RWPE2 (cell line): ENCODE data around the gene DSCAML1.

Experiments
- ATAC-seq: fragments of 200-7000 bp; cut with Tn5 transposase; 3 replicates; pipeline ENCODE4 v1.9.1; 2021; ENCODE audit warnings: low read depth
- DNase-seq: peaks from one replicate; pipeline ENCODE4 v3.0.0-alpha.2; 2020; ENCODE audit warnings: low spot score
- H3K27ac ChIP-seq: fragments of 450-650 bp; 2 replicates; pipeline ENCODE4 v1.5.1; 2017; ENCODE audit warnings: mild to moderate bottlenecking; ENCODE audit not compliant: poor library complexity, severe bottlenecking
- H3K27me3 ChIP-seq: fragments of 250-450 bp; sonication (Bioruptor Pico); 2 replicates; pipeline ENCODE4 v1.5.1; 2021; ENCODE audit warnings: mild to moderate bottlenecking, moderate library complexity; ENCODE audit not compliant: insufficient read depth, poor library complexity, severe bottlenecking
- H3K36me3 ChIP-seq: fragments of 250-450 bp; sonication (Bioruptor Pico); 2 replicates; pipeline ENCODE4 v1.5.1; 2020; ENCODE audit warnings: low read depth, mild to moderate bottlenecking, moderate library complexity
- H3K4me1 ChIP-seq: fragments of 250-450 bp; sonication (Bioruptor Pico); 2 replicates; pipeline ENCODE4 v1.5.1; 2021; ENCODE audit warnings: mild to moderate bottlenecking, moderate library complexity; ENCODE audit not compliant: insufficient read depth, poor library complexity, severe bottlenecking
- H3K4me3 ChIP-seq: fragments of 250-450 bp; sonication (Bioruptor Pico); 2 replicates; pipeline ENCODE4 v1.5.1; 2021; ENCODE audit warnings: mild to moderate bottlenecking, moderate library complexity; ENCODE audit not compliant: severe bottlenecking
- H3K9me3 ChIP-seq: fragments of 250-450 bp; sonication (Bioruptor Pico); 2 replicates; pipeline ENCODE4 v1.5.1; 2021; ENCODE audit warnings: mild to moderate bottlenecking, moderate library complexity; ENCODE audit not compliant: severe bottlenecking
- TF ChIP-seq, protein P1 (sequence below): fragments of 450-650 bp; IDR thresholded peaks from one replicate; pipeline ENCODE4 v1.5.1; 2017; ENCODE audit warnings: mild to moderate bottlenecking, moderate library complexity; ENCODE audit not compliant: poor library complexity, severe bottlenecking

DSCAML1 gene

DNA sequence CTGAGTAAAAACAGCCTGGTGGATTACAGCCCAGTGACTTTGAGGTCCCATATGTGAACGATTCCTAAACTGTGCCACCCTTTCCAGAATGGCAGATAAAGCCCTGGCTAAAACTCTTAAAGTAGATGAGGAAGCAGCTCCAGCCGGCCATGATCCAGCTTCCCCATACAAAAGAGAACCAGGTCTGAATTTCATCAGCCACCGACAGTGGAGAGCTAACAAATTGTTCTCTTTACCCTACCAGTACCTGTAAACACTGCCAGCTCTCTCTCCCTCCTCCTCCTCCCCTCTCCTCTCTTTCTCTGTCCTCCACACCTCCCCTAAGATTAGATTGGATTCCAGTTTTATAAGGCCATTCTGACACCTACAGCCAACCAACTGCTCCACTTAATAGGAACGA, 176.9 kb downstream of the DSCAML1 start:
- no peak for DNase-seq
- Histone ChIP-seq H3K4me1 (no peaks in the 10 kb centered on the region), H3K36me3 (no peaks in the 10 kb centered on the region), H3K27ac (no peak overlapping the region), H3K4me3 (no peak overlapping the region), H3K9me3 (no peaks in the 10 kb centered on the region), H3K27me3 (no peaks in the 10 kb centered on the region)
- TF ChIP-seq, protein P1, sequence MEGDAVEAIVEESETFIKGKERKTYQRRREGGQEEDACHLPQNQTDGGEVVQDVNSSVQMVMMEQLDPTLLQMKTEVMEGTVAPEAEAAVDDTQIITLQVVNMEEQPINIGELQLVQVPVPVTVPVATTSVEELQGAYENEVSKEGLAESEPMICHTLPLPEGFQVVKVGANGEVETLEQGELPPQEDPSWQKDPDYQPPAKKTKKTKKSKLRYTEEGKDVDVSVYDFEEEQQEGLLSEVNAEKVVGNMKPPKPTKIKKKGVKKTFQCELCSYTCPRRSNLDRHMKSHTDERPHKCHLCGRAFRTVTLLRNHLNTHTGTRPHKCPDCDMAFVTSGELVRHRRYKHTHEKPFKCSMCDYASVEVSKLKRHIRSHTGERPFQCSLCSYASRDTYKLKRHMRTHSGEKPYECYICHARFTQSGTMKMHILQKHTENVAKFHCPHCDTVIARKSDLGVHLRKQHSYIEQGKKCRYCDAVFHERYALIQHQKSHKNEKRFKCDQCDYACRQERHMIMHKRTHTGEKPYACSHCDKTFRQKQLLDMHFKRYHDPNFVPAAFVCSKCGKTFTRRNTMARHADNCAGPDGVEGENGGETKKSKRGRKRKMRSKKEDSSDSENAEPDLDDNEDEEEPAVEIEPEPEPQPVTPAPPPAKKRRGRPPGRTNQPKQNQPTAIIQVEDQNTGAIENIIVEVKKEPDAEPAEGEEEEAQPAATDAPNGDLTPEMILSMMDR: no peak
- no peak for ATAC-seq

DNA sequence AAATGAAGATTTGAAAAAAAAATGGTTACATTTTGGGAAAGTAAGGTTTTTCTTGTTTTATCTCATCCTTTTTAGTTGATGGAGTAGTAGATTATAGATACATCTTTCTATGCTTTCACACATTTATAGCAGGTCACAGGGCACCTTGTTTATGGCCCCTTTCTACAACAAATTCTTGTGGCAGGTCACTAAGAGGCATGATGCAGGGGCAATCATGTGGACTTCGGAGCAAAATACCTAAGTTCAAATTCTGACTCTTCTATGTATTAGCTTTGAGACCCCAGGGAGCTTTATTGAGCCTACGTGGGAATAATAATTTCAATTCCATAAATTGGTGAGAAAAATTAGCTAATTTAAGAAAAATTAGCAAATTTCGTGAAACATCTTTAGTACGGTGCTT, 177.4 kb downstream of the DSCAML1 start:
- H3K4me3 ChIP-seq: no peak overlapping the region
- H3K27ac ChIP-seq: no peak overlapping the region
- no peaks in the 10 kb centered on the region for H3K27me3 ChIP-seq
- TF ChIP-seq, protein P1: no peak
- no peak for ATAC-seq
- H3K36me3 ChIP-seq: no peaks in the 10 kb centered on the region
- H3K9me3 ChIP-seq: no peaks in the 10 kb centered on the region
- no peaks in the 10 kb centered on the region for H3K4me1 ChIP-seq
- DNase-seq: no peak

DNA sequence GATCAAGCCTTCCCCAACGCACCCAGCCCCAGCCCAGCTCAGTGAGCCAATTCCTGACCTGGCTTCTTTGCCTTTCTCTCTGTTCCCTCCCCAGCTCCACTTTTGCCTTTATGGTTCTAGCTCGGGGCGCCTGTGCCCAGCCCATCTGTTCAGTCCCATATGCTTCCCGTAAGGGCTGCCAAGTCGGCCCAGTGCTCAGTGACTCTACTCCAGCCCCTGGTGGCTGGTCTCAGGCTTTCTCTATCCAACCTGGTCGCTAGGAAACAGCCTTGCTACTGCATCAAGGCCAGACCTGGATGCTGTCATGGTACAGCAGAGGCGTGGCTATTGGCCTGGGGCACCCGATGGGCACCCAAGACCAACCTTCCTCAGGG, 178.0 kb downstream of the DSCAML1 start:
- Histone ChIP-seq H3K4me1 (no peaks in the 10 kb centered on the region), H3K27me3 (no peaks in the 10 kb centered on the region), H3K9me3 (no peaks in the 10 kb centered on the region), H3K36me3 (no peaks in the 10 kb centered on the region), H3K27ac (no peak overlapping the region), H3K4me3 (no peak overlapping the region)
- DNase-seq (no peak), ATAC-seq (no peak)
- TF ChIP-seq, protein P1: no peak

DNA sequence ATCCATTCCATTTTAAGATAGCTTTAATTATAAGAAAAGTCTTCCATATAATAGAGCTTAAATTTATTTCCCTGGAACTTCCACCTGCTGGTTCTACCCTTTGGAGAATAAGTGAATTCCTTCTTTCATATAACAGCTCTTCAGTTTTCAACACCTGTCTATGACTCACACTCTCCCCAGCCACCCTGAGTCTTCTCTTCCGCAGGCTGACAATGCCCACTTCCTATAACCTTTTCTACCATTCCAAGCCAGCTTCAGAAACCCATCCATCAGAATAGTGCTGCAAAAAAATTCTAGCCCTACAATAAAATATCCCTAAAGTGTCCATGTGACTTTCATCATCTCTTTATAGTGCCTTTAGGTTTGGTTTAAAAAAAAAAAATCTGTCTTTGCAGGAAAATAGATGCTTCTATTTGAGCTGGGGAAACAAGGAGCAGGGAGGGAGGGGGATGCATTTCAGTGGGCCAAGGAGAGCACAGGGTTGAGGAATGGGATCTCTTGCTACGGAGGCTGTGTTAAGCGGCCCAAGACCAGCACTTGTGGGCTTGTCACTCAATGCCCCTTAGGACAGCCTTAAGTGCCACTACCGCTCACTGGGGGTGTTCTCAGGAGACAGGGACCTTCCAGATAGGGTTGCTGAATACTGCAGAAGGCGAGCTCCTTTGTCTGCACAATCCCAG, 178.6 kb downstream of the DSCAML1 start:
- ATAC-seq: no peak
- H3K9me3 ChIP-seq: no peaks in the 10 kb centered on the region
- no peak overlapping the region for H3K27ac ChIP-seq
- TF ChIP-seq, protein P1: no peak
- no peaks in the 10 kb centered on the region for H3K27me3 ChIP-seq
- DNase-seq: no peak
- no peak overlapping the region for H3K4me3 ChIP-seq
- no peaks in the 10 kb centered on the region for H3K36me3 ChIP-seq
- no peaks in the 10 kb centered on the region for H3K4me1 ChIP-seq

DNA sequence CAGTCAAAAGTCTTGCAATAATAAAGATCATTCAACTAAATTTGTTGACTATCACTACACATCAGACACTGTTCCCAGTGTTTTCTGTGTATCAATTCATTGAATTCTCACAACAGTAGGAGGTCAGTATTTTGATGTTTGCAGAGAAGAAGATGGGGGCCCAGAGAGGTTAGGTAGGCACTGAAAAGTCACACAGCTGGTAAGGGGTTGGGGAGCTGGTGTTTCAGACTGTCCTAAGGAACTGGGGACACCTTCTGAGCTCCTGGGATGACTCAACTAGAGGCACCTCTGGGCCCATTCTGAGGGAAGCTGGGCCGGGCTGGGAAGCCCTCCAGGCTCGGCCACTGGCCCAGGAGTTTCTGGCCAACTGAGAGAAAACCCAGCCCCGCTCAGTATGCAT, 180.0 kb downstream of the DSCAML1 start:
- TF ChIP-seq, protein P1: no peak
- Histone ChIP-seq H3K4me3 (no peak overlapping the region), H3K27me3 (no peaks in the 10 kb centered on the region), H3K9me3 (no peaks in the 10 kb centered on the region), H3K36me3 (no peaks in the 10 kb centered on the region), H3K27ac (no peak overlapping the region), H3K4me1 (no peaks in the 10 kb centered on the region)
- ATAC-seq (no peak), DNase-seq (no peak)
